HG03066 (cell line): ENCODE measurements around the gene PLCL1.

Experiments used
- ATAC-seq: cut with Tn5 transposase; IDR thresholded peaks from one replicate; pipeline ENCODE4 v1.9.1; 2021; ENCODE audit warnings: low read depth; ENCODE audit not compliant: unreplicated experiment

PLCL1 gene

DNA sequence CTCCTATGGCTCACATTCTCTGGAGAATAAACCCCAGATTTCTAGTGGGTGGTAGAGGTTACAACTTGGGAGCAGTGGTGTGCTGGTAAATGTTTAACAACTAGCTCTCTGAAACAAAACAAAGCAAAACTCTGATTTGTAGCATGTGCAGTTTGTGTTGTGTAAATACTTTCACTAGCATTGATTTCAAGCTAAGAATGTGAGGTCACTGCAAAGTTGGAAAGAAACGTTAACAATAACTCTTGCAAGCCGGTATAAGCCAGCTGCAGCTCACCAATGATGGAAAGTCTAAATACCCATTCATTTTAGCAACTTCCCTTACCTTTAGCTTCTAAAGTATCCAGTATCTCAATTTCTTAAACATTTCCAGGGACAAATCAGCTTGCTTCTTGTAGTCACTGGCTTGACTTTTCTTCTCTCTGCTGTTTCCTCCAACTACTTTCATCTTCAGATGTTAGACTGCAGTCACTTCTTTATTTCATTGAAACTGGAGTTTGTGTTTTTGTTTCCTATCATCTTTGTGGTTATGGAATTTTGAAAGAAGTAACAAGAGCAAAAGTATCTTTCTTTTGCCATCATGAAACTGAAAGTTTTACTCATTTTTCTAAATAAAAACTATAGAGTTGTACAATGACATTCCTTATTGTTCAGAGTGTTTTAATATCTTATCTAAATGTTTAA lies 140.2 kb downstream of the PLCL1 start:
- no peak for ATAC-seq

DNA sequence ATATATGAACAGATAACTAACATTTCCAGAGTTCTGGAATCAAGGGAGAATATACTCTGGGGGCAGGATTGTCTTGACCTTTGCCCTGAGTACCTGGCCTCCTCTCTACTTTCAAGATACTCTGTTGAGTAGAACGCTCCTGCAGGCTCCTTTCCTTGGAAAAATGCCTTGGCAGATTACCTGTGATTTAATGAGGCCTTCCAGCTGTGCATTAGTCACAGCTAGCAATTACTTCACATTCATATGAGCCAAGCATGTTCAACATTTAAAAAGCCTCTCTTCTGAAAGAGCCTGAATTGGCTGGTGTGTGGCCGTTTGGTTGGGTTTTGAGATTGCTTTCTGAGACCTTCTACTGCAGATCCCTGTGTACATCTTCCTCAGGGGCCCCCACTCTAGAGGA lies 142.2 kb downstream of the PLCL1 start:
- no peak for ATAC-seq

- ATAC-seq = no peak
These were observed 142.9 kb downstream of the PLCL1 start for GRCh38 chr2:197947219-197947757.

DNA sequence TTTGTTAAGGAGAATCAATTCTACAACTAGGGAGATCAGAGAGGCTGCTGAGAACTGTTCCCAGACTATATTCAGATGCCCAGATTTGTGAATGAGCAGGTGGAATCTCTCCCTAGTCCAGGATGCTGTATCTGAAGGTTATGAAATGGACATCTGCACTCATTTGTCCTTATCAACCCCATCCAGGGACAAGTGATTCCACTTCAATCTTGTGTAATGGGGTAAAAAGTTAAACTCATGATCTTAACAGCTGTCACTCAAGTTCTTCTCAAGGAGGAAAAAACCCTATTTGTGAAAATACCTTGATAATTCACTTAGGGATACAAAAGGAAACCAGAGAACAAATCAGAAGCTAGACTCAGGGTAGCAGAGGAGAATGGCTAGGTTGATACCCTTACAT lies 144.8 kb downstream of the PLCL1 start:
- no peak for ATAC-seq

DNA sequence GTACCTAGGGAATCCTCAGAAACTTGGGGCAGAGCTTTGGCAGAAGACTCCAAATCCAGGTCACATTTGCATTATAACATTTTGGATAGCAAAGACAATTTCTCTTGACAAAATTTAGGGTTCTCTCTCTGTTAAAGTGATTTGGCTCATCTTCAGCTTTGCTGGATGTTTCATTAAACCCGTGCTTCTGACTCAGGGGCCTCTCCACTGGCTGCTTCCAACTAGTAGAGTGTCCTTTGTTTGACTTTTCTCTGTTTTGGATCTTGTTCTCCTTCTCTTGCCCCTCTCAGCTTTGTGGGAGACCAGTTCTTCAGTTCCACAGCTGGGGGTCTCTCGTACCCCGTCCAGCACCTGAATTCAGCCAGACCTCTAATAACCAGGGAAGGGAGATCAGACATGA lies 145.6 kb downstream of the PLCL1 start:
- ATAC-seq = no peak

DNA sequence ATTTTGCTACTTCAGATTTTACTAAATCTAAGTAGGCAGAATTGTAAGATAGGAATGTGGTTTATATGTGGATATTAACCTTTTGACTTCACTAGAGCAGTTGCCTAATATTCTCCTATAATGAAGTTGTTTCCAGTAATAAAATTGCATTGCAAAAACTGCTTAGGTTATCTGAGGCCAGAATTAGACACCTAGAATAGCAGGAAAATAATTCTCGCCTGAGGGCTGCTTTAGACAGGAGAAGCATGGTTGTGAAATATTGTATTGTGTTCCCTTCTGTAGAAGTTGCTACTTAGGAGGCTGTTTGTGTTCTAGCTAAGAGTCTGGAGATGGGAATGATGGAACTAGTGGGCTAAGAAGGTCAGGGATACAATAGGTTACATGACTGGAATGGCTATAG lies 146.3 kb downstream of the PLCL1 start:
- ATAC-seq = no peak

GRCh38 chr2:197952540-197953202 lies 148.3 kb downstream of the PLCL1 start:
- no peak for ATAC-seq

- ATAC-seq = no peak
These were observed 149.9 kb downstream of the PLCL1 start for GRCh38 chr2:197954328-197954727.

- no peak for ATAC-seq
These were observed 154.3 kb downstream of the PLCL1 start for GRCh38 chr2:197958592-197959150.

GRCh38 chr2:197959383-197959782 lies 155.0 kb downstream of the PLCL1 start:
- no peak for ATAC-seq

DNA sequence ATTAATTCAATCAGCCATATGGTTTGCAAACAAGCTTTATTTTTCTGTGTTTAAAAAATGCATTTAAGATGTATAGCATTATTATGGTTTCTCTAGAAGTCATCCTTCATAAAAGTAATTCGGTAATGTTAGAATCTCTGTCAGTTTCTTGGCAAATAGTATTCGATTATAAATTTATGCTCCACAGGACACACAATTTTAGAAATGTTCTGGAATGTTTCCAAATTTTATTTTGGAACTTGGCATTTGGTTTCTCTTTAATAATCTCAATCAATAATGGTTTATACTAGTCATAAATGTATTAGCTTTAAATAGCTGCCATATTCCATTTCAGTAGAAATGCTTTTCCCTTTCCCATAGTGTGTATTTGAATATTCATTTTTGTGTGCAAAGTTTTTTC lies 156.4 kb downstream of the PLCL1 start:
- ATAC-seq = no peak

GRCh38 chr2:197964720-197965119 lies 160.3 kb downstream of the PLCL1 start:
- no peak for ATAC-seq

GRCh38 chr2:197965756-197966155 lies 161.4 kb downstream of the PLCL1 start:
- no peak for ATAC-seq

DNA sequence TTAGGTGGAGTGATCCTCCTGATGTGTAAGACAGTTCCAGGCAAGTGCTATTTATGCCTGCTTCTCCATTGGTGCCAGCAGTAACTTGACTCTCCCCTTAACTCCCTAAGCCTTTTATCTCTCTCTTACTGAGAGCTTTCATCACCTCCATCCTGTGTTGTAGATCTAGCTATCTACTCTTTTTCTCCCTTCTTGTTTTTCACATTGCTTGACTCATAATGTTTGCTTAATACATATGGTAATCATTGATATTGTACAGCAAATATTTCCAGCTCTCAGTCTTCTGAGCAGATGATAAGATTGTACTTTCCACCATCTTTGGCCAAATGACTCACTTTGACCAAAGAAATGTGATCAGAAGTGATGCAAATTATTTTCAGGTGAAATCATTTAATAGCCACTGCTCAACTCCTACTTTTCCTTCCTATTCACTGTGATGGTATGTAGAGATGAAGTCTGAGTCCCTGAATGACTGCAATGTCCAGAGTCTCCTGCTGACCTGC lies 165.0 kb downstream of the PLCL1 start:
- ATAC-seq = no peak

DNA sequence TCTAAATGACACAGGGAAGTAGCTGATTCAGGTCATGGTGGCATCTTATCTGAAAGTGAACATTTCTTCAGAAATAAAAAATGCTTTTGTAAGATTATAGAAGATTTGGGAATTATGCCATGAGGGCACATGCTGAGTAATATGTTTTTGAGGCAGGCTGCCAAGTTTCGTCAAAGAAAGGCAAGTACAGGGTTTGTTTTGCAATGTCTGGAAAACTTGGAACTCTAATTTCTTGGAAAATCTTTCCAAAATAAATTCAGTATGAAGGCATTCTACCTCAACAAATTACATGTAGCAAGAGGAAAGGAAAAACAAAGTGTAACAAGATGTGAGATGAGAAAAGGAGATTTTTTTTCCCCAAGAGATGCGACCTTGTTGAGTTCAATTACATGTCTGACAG lies 167.7 kb downstream of the PLCL1 start:
- no peak for ATAC-seq

DNA sequence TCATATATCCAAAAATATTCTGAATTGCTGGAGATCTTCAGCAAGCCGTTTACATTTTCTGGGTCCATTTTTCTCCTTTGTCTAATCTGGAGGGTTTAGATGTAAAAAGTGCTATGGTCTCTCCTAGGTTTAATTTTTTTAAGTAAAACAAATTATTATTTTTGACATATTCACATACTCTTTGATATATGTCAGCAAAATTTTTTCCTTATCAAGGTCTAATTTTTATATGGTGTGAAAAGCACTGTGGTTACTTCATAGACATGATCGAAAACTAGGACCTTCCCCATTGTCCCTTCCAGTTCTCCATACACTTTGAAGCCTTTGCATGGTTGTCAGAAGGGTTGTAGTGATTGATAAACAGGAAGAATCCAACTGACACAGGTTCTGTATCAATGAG lies 168.2 kb downstream of the PLCL1 start:
- ATAC-seq = no peak

DNA sequence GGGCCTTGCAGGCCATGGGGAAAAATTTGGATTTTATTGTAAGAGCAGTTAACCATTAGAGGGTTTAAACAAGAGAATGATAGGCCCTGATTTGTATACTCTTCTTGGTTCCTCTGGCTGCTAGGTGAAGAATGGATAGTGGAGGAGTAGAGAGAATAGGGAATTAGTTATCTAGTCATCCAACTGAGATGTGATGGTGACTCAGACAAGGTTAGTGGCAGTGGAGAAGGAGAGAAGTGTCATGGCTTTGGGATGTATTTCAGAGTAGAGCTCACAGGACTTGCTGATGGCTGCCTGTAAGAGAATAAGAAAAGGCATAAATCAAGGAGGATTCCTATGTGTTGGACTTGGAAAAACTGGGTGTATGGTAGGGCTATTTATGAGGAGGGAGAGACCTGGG lies 169.4 kb downstream of the PLCL1 start:
- no peak for ATAC-seq

GRCh38 chr2:197975931-197976519 lies 171.6 kb downstream of the PLCL1 start:
- ATAC-seq = no peak

DNA sequence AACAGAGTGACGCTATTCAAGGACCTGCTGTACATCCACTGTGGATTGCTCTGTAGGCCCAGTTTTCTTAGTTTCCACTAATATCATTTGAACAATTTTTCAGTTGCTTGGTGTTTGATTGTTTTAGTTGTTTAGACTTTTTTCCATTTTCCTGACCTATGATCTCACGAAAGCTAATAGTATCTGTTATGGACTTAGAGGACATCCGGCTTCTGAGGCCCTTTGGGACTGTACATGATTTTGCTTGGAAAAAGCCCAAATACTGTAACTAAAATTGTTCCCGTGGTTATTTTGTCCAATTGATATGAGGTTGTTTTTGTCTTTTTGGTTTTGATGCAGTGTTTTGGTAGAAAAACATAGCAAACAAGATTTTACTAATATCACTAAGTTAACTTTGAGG lies 174.6 kb downstream of the PLCL1 start:
- no peak for ATAC-seq

GRCh38 chr2:197982565-197982964 lies 178.2 kb downstream of the PLCL1 start:
- ATAC-seq = no peak

DNA sequence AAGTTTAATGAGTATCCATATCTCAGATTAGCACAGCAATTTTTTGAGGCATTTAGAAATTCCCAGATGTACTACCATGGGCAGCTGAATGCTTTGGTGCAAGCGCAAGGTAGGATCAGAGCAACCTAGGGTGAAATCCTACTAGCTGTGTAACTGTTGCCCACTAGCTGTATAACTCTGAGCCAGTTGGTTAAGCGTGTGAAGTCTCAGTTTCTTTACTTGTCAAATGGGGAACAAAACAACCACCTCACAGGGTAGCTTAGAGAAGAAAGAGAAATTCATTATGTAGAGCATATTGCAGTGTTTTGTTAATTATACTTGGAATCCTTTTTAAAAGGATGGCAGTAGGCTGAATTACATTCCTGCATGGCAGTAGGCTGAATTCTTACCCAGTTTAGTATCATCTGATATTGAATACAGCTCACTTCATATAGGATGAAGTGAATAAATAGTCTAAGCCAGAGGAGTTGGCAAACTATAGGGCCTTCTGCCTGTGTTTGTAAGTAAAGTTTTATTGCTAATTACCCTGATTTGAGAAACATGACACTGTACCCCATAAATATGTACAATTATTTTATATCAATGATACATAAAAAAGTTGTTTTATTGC lies 180.7 kb downstream of the PLCL1 start:
- ATAC-seq = no peak
